Nephron (organoid): ENCODE measurements around the gene DUS2.

ENCODE experiments used
- H3K27ac Mint-ChIP-seq, 3 experiments: 2 replicates each; pipeline ENCODE4 v1.8.0; 2020; ENCODE audit warnings: mixed read lengths in 3 of 3, mild to moderate bottlenecking in 2 of 3, moderate library complexity in 1 of 3
- H3K27me3 Mint-ChIP-seq: 2 replicates; pipeline ENCODE4 v1.8.0; 2021; ENCODE audit warnings: low read depth, mild to moderate bottlenecking, moderate library complexity, mixed read lengths
- H3K36me3 Mint-ChIP-seq: 2 replicates; pipeline ENCODE4 v1.8.0; 2020; ENCODE audit warnings: low read depth, mixed read lengths
- H3K4me1 Mint-ChIP-seq: 2 replicates; pipeline ENCODE4 v1.8.0; 2020; ENCODE audit warnings: mixed read lengths
- H3K4me3 Mint-ChIP-seq, 3 experiments: 2 replicates each; pipeline ENCODE4 v1.8.0; 2020; ENCODE audit warnings: mild to moderate bottlenecking in 3 of 3, mixed read lengths in 3 of 3, moderate library complexity in 2 of 3
- H3K9me3 Mint-ChIP-seq: 2 replicates; pipeline ENCODE4 v1.8.0; 2020; ENCODE audit warnings: mixed read lengths
- CTCF ChIP-seq, 3 experiments: fragments of 200-600 bp; sonication (generic); IDR thresholded peaks; one replicate each; pipeline ENCODE4 v1.5.0; 2021; ENCODE audit warnings: antibody characterized with exemption in 3 of 3; ENCODE audit not compliant: unreplicated experiment in 3 of 3

Gene DUS2

GRCh38 chr16:68126395-68126794 lies 103.3 kb downstream of the DUS2 start:
- H3K9me3 Mint-ChIP-seq = no peaks in the 10 kb centered on the region
- H3K4me3 Mint-ChIP-seq = no peak overlapping the region
- H3K4me1 Mint-ChIP-seq = no peaks in the 10 kb centered on the region
- TF ChIP-seq CTCF (IDR thresholded peaks at IDR 0.05; ENCODE audit: unreplicated experiment in 3 of 3) = no peak
- H3K36me3 Mint-ChIP-seq = peaks cover 29% of the 10 kb centered on the region
- no peaks in the 10 kb centered on the region for H3K27me3 Mint-ChIP-seq
- H3K27ac Mint-ChIP-seq = no peak overlapping the region

GRCh38 chr16:68128577-68129305 lies 105.7 kb downstream of the DUS2 start:
- no peak for TF ChIP-seq CTCF (IDR thresholded peaks at IDR 0.05; ENCODE audit: unreplicated experiment in 3 of 3)
- peaks cover 32% of the 10 kb centered on the region for H3K36me3 Mint-ChIP-seq
- no peaks in the 10 kb centered on the region for H3K27me3 Mint-ChIP-seq
- no peaks in the 10 kb centered on the region for H3K9me3 Mint-ChIP-seq
- no peaks in the 10 kb centered on the region for H3K4me1 Mint-ChIP-seq
- H3K27ac Mint-ChIP-seq = peak overlapping the region in 1 of 3 experiments; percentile 47
- H3K4me3 Mint-ChIP-seq = no peak overlapping the region
